ENCODE data around the gene SIX5. TPM values are rescaled to one million over a fixed set of nuclear protein-coding genes. Genes with fewer than 3 reads are reported as not detected.

SIX5 gene
- total and polyA plus RNA-seq, 2 experiments from 2014 or later: 40.4 to 78.8 TPM

- H3K36me3 ChIP-seq: peaks cover 30% of the 10 kb centered on the region
- no peaks in the 10 kb centered on the region for H3K27me3 ChIP-seq
- peaks cover 28% of the 10 kb centered on the region for H3K4me1 ChIP-seq (ENCODE audit: low read depth)
- H3K9me3 ChIP-seq (ENCODE audit: low read depth): no peaks in the 10 kb centered on the region
- H3K27ac ChIP-seq: no peak overlapping the region
- no peak for TF ChIP-seq CTCF (IDR thresholded peaks at IDR 0.05; ENCODE audit: low read depth, low read length)
- no peak overlapping the region for H3K4me3 ChIP-seq
- no peak for DNase-seq (ENCODE audit: low read depth in 1 of 2, low spot score in 1 of 2)
These were observed 9.1 kb upstream of the SIX5 start for GRCh38 chr19:45778010-45778661.

GRCh38 chr19:45777395-45777961, 8.4 kb upstream of the SIX5 start:
- Histone ChIP-seq H3K4me1 (ENCODE audit: low read depth) (peaks cover 21% of the 10 kb centered on the region), H3K4me3 (no peak overlapping the region), H3K9me3 (ENCODE audit: low read depth) (no peaks in the 10 kb centered on the region), H3K27ac (no peak overlapping the region), H3K36me3 (peaks cover 35% of the 10 kb centered on the region), H3K27me3 (no peaks in the 10 kb centered on the region)
- TF ChIP-seq CTCF (IDR thresholded peaks at IDR 0.05; ENCODE audit: low read depth, low read length): no peak
- no peak for DNase-seq (ENCODE audit: low read depth in 1 of 2, low spot score in 1 of 2)

- peaks cover 4% of the 10 kb centered on the region for H3K4me1 ChIP-seq (ENCODE audit: low read depth)
These were observed 5.7 kb upstream of the SIX5 start for GRCh38 chr19:45774765-45775164.

GRCh38 chr19:45773384-45773783, 4.3 kb upstream of the SIX5 start:
- Histone ChIP-seq H3K27ac (no peak overlapping the region), H3K9me3 (ENCODE audit: low read depth) (no peaks in the 10 kb centered on the region), H3K27me3 (no peaks in the 10 kb centered on the region), H3K4me1 (ENCODE audit: low read depth) (peaks cover 4% of the 10 kb centered on the region), H3K36me3 (peaks cover 39% of the 10 kb centered on the region), H3K4me3 (no peak overlapping the region)
- no peak for TF ChIP-seq CTCF (IDR thresholded peaks at IDR 0.05; ENCODE audit: low read depth, low read length)
- no peak for DNase-seq (ENCODE audit: low read depth in 1 of 2, low spot score in 1 of 2)

More at GRCh38 chr19:45774765-45775164, 5.7 kb upstream of the SIX5 start:
- no peak overlapping the region for H3K4me3 ChIP-seq
- H3K27ac ChIP-seq: no peak overlapping the region
- TF ChIP-seq CTCF (IDR thresholded peaks at IDR 0.05; ENCODE audit: low read depth, low read length): no peak
- no peak for DNase-seq (ENCODE audit: low read depth in 1 of 2, low spot score in 1 of 2)
- H3K36me3 ChIP-seq: peaks cover 39% of the 10 kb centered on the region
- no peaks in the 10 kb centered on the region for H3K27me3 ChIP-seq
- H3K9me3 ChIP-seq (ENCODE audit: low read depth): no peaks in the 10 kb centered on the region

- H3K27ac ChIP-seq: no peak overlapping the region
- peaks cover 37% of the 10 kb centered on the region for H3K36me3 ChIP-seq
- no peaks in the 10 kb centered on the region for H3K27me3 ChIP-seq
- H3K4me3 ChIP-seq: no peak overlapping the region
- H3K4me1 ChIP-seq (ENCODE audit: low read depth): peaks cover 4% of the 10 kb centered on the region
- TF ChIP-seq CTCF (IDR thresholded peaks at IDR 0.05; ENCODE audit: low read depth, low read length): no peak
- no peak for DNase-seq (ENCODE audit: low read depth in 1 of 2, low spot score in 1 of 2)
- H3K9me3 ChIP-seq (ENCODE audit: low read depth): no peaks in the 10 kb centered on the region
These were observed 3.9 kb upstream of the SIX5 start for GRCh38 chr19:45772912-45773311.

All from cardiac muscle cell (in vitro differentiated cells and primary cell).